ENCODE data around the gene PRDM12. TPM values are rescaled to one million over a fixed set of nuclear protein-coding genes. Genes with fewer than 3 reads are reported as not detected.

PRDM12 gene
- total RNA-seq, 1 experiment from 2014 or later: 0.34 TPM

DNA sequence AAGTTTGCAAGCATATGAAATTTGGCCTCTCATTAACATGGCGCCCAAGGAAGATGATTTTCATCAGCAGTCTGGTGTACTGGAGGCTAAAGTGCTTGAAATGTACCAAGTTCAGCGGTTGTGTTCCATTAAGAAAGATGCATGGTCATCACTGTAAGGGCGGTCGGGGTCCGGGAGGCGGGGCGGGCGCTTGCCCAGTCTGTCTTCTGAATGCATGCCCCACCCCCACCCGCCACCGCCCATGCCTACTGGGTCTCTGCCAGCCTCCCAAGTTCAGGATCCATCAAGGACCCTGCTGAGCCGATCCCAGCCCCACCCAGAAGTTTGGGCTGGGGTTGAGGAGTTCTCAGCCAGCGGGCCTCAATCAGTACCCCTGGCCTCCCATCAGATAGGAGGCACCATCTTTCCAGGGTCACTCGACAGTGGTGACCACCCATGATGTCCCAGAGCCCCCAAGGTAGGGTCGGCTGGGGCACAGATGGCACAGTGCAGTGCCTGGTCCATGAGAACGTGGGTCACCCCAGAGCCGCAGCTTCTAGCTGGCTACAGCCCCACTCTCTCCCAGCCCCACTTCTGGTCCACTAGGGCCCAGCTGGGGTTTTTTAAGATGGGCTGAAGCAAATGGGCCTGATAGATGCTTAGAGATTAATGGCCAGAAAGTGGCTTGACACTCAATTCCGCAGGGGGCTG is 24.4 kb upstream of the PRDM12 start:
- intact Hi-C loops (cut with micrococcal nuclease; ENCODE audit: unreplicated experiment): loop anchor here (5.0 kb wide), 1 partner anchor 42 kb away; no protein-coding TSS in a partner anchor
- no peaks in the 10 kb centered on the region for H3K27me3 Mint-ChIP-seq (ENCODE audit: insufficient read depth, unreplicated experiment)
- no peak overlapping the region for H3K4me3 Mint-ChIP-seq (ENCODE audit: unreplicated experiment)
- H3K36me3 ChIP-seq (ENCODE audit: control insufficient read depth, insufficient read depth, low read length): no peaks in the 10 kb centered on the region; the same call in none of the 2 replicates
- no TSS peak for BruUV-seq (replicated peaks)
- POLR2A ChIA-PET: no interaction called here
- no peaks in the 10 kb centered on the region for H3K27me3 ChIP-seq (replicated peaks; ENCODE audit: control insufficient read depth, insufficient read depth, low read length)
- H3K9me3 ChIP-seq: no peaks in the 10 kb centered on the region
- peaks cover 28% of the 10 kb centered on the region for H3K36me3 Mint-ChIP-seq (ENCODE audit: insufficient read depth, unreplicated experiment)
- DNase-seq: no peak
- H3K4me1 Mint-ChIP-seq (ENCODE audit: low read depth, unreplicated experiment): no peaks in the 10 kb centered on the region
- H3K9me3 Mint-ChIP-seq (ENCODE audit: unreplicated experiment): no peaks in the 10 kb centered on the region
- no peaks in the 10 kb centered on the region for H3K4me1 ChIP-seq
- CTCF ChIA-PET: no interaction called here
- H3K27ac Mint-ChIP-seq (ENCODE audit: unreplicated experiment): no peak overlapping the region
- H3K4me3 ChIP-seq (ENCODE audit: low read depth, low read length): no peak overlapping the region
- TF ChIP-seq, protein P1, sequence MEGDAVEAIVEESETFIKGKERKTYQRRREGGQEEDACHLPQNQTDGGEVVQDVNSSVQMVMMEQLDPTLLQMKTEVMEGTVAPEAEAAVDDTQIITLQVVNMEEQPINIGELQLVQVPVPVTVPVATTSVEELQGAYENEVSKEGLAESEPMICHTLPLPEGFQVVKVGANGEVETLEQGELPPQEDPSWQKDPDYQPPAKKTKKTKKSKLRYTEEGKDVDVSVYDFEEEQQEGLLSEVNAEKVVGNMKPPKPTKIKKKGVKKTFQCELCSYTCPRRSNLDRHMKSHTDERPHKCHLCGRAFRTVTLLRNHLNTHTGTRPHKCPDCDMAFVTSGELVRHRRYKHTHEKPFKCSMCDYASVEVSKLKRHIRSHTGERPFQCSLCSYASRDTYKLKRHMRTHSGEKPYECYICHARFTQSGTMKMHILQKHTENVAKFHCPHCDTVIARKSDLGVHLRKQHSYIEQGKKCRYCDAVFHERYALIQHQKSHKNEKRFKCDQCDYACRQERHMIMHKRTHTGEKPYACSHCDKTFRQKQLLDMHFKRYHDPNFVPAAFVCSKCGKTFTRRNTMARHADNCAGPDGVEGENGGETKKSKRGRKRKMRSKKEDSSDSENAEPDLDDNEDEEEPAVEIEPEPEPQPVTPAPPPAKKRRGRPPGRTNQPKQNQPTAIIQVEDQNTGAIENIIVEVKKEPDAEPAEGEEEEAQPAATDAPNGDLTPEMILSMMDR (IDR thresholded peaks at IDR 0.05; ENCODE audit: insufficient read depth in 1 of 2, low read depth in 1 of 2, low read length in 1 of 2, severe bottlenecking in 1 of 2, unreplicated experiment in 1 of 2): no peak

DNA sequence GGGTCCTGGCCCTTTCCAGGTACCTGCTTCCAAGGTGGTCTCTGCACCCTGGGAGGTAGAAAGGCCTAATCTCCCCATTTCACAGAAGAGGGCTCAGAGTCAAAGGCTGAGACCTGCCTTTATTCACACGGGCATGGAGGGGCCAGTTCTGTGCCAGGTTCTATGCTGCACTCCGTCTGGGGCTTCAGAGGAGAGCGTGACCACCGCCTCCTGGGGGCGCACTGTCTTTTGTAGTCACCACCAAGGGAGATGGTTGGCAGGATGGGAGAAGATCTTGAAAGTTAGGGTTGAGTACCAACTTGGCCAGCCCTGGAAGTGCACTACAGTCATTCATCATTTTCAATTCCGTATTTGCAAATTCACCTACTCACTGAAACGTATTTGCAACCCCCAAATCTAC is 23.7 kb upstream of the PRDM12 start:
- DNase-seq: no peak
- Mint-ChIP-seq H3K27me3 (ENCODE audit: insufficient read depth, unreplicated experiment) (no peaks in the 10 kb centered on the region), H3K4me1 (ENCODE audit: low read depth, unreplicated experiment) (no peaks in the 10 kb centered on the region), H3K4me3 (ENCODE audit: unreplicated experiment) (no peak overlapping the region), H3K27ac (ENCODE audit: unreplicated experiment) (no peak overlapping the region), H3K36me3 (ENCODE audit: insufficient read depth, unreplicated experiment) (peaks cover 21% of the 10 kb centered on the region), H3K9me3 (ENCODE audit: unreplicated experiment) (peaks cover 2% of the 10 kb centered on the region)
- intact Hi-C loops (cut with micrococcal nuclease; ENCODE audit: unreplicated experiment): loop anchor here (5.0 kb wide), 1 partner anchor 42 kb away; no protein-coding TSS in a partner anchor
- Histone ChIP-seq H3K27me3 (replicated peaks; ENCODE audit: control insufficient read depth, insufficient read depth, low read length) (no peaks in the 10 kb centered on the region), H3K9me3 (no peaks in the 10 kb centered on the region), H3K4me3 (ENCODE audit: low read depth, low read length) (no peak overlapping the region), H3K36me3 (ENCODE audit: control insufficient read depth, insufficient read depth, low read length) (no peaks in the 10 kb centered on the region; the same call in 1 of the 2 replicates), H3K4me1 (no peaks in the 10 kb centered on the region)
- ChIA-PET CTCF (interaction anchor here (1.1 kb wide), 1 partner anchor 42 kb away, joined by 3 read pairs; no protein-coding TSS in a partner anchor), POLR2A (no interaction called here)
- BruUV-seq (replicated peaks): no TSS peak
- TF ChIP-seq, protein P1 (IDR thresholded peaks at IDR 0.05; ENCODE audit: insufficient read depth in 1 of 2, low read depth in 1 of 2, low read length in 1 of 2, severe bottlenecking in 1 of 2, unreplicated experiment in 1 of 2): no peak

- POLR2A ChIA-PET: no interaction called here
- no peaks in the 10 kb centered on the region for H3K27me3 Mint-ChIP-seq (ENCODE audit: insufficient read depth, unreplicated experiment)
- H3K4me1 ChIP-seq: no peaks in the 10 kb centered on the region
- peaks cover 14% of the 10 kb centered on the region for H3K9me3 Mint-ChIP-seq (ENCODE audit: unreplicated experiment)
- no peaks in the 10 kb centered on the region for H3K27me3 ChIP-seq (replicated peaks; ENCODE audit: control insufficient read depth, insufficient read depth, low read length)
- intact Hi-C loops (cut with micrococcal nuclease; ENCODE audit: unreplicated experiment): loop anchor here (5.0 kb wide), 1 partner anchor 39 kb away; no protein-coding TSS in a partner anchor
- peaks cover 12% of the 10 kb centered on the region for H3K36me3 Mint-ChIP-seq (ENCODE audit: insufficient read depth, unreplicated experiment)
- H3K4me3 ChIP-seq (ENCODE audit: low read depth, low read length): no peak overlapping the region
- no peak for DNase-seq
- H3K36me3 ChIP-seq (ENCODE audit: control insufficient read depth, insufficient read depth, low read length): no peaks in the 10 kb centered on the region; the same call in 1 of the 2 replicates
- CTCF ChIA-PET: no interaction called here
- TF ChIP-seq, protein P1 (IDR thresholded peaks at IDR 0.05; ENCODE audit: insufficient read depth in 1 of 2, low read depth in 1 of 2, low read length in 1 of 2, severe bottlenecking in 1 of 2, unreplicated experiment in 1 of 2): no peak
- BruUV-seq (replicated peaks): no TSS peak
- no peaks in the 10 kb centered on the region for H3K4me1 Mint-ChIP-seq (ENCODE audit: low read depth, unreplicated experiment)
- H3K27ac Mint-ChIP-seq (ENCODE audit: unreplicated experiment): no peak overlapping the region
- H3K4me3 Mint-ChIP-seq (ENCODE audit: unreplicated experiment): no peak overlapping the region
- no peaks in the 10 kb centered on the region; the same call in 1 of the 2 replicates for H3K9me3 ChIP-seq
These were observed 21.5 kb upstream of the PRDM12 start for GRCh38 chr9:130642926-130643325.

All from Caco-2 (cell line).